PC-9 (cell line): ENCODE results near the gene GSAP. TPM values are rescaled to one million over a fixed set of nuclear protein-coding genes. Genes with fewer than 3 reads are reported as not detected.

Source experiments
- BruUV-seq: library from RNA; stranded (reverse); fragments of 400-500 nt; replicated peaks from 2 replicates; lab custom pipeline; 2021; lab: Mats Ljungman, UMichigan
- CTCF ChIA-PET: fragments of 300-600 bp; sonication (Branson Sonifier 250); formaldehyde crosslinking; loops from one replicate; lab custom pipeline; 2022; ENCODE audit warnings: antibody characterized with exemption; lab: Charles Lee
- POLR2A ChIA-PET: fragments of 300-600 bp; sonication (Branson Sonifier 250); formaldehyde crosslinking; loops from one replicate; lab custom pipeline; 2022; ENCODE audit warnings: antibody characterized with exemption; ENCODE audit not compliant: unreplicated experiment; lab: Charles Lee
- DNase-seq, 2 experiments: peaks; one replicate each; pipeline versions ENCODE4 v3.0.0 to v3.0.0-alpha.2; 2015 to 2022; ENCODE audit warnings: mixed read lengths in 1 of 2
- H2AFZ ChIP-seq: fragments of 200-600 bp; sonication (generic); 2 replicates; pipeline ENCODE4 v1.8.1; 2017; ENCODE audit warnings: antibody characterized with exemption
- H3F3A ChIP-seq: fragments of 200-600 bp; sonication (generic); 2 replicates; pipeline ENCODE4 v1.8.1; 2017; ENCODE audit warnings: antibody characterized with exemption, mild to moderate bottlenecking, low read depth; ENCODE audit not compliant: insufficient read depth
- H3K27ac ChIP-seq: fragments of 200-600 bp; sonication (generic); 2 replicates; pipeline ENCODE4 v1.6.1; 2016; ENCODE audit warnings: mixed run types
- H3K27me3 ChIP-seq: fragments of 200-600 bp; sonication (generic); 2 replicates; pipeline ENCODE4 v1.6.1; 2016; ENCODE audit warnings: low read depth, mixed run types; ENCODE audit not compliant: insufficient read depth
- H3K36me3 ChIP-seq: fragments of 200-600 bp; sonication (generic); 2 replicates; pipeline ENCODE4 v1.6.1; 2016; ENCODE audit warnings: low read depth, mixed run types
- H3K4me1 ChIP-seq: fragments of 200-600 bp; sonication (generic); replicated peaks from 2 replicates; pipeline ENCODE4 v1.6.1; 2016; ENCODE audit warnings: mixed run types; ENCODE audit not compliant: insufficient read depth
- H3K4me2 ChIP-seq: fragments of 200-600 bp; sonication (generic); 2 replicates; pipeline ENCODE4 v1.6.1; 2017; ENCODE audit warnings: mixed run types
- H3K4me3 ChIP-seq: fragments of 200-600 bp; sonication (generic); 2 replicates; pipeline ENCODE4 v1.6.1; 2016; ENCODE audit warnings: mixed run types
- H3K79me2 ChIP-seq: fragments of 200-600 bp; sonication (generic); 2 replicates; pipeline ENCODE4 v1.6.1; 2017; ENCODE audit warnings: low read depth, mixed run types
- H3K9me2 ChIP-seq: fragments of 200-600 bp; sonication (generic); 2 replicates; pipeline ENCODE4 v1.8.1; 2017; ENCODE audit warnings: mild to moderate bottlenecking; ENCODE audit not compliant: insufficient read depth
- H3K9me3 ChIP-seq: fragments of 200-600 bp; sonication (generic); 2 replicates; pipeline ENCODE4 v1.8.1; 2016; ENCODE audit warnings: low read depth; ENCODE audit not compliant: insufficient read depth
- H4K20me1 ChIP-seq: fragments of 200-600 bp; sonication (generic); 2 replicates; pipeline ENCODE4 v1.8.1; 2017; ENCODE audit not compliant: insufficient read depth
- CTCF ChIP-seq: fragments of 200-600 bp; sonication (generic); conservative IDR thresholded peaks from 2 replicates; pipeline ENCODE4 v1.6.1; 2017; ENCODE audit warnings: mixed run types, antibody characterized with exemption, mild to moderate bottlenecking, moderate library complexity
- EZH2 ChIP-seq: fragments of 200-600 bp; sonication (generic); IDR thresholded peaks from 2 replicates; pipeline ENCODE4 v1.8.0; 2017; ENCODE audit warnings: antibody characterized with exemption, low read depth
- intact Hi-C: fragments of 100-400 bp; cut with micrococcal nuclease; formaldehyde crosslinking; loops from one replicate; pipeline ENCODE4 v1.10.0; 2022; ENCODE audit not compliant: unreplicated experiment
- total RNA-seq: library from RNA; stranded (reverse); gene quantifications from 2 replicates; pipeline ENCODE4 v1.2.3, GENCODE V29; 2021

Gene GSAP
- total RNA-seq, 1 experiment from 2014 or later: 15.6 TPM

- H3K4me1 ChIP-seq: peaks cover 11% of the 10 kb centered on the region; the same call in 1 of the 2 replicates
- no peaks in the 10 kb centered on the region for H3K79me2 ChIP-seq
- H3K9me2 ChIP-seq: no peaks in the 10 kb centered on the region
- no peaks in the 10 kb centered on the region for H4K20me1 ChIP-seq
- H3K27me3 ChIP-seq: no peaks in the 10 kb centered on the region
- no peaks in the 10 kb centered on the region for H3K36me3 ChIP-seq
- no peak for DNase-seq
- H3K9me3 ChIP-seq: no peaks in the 10 kb centered on the region
- CTCF ChIA-PET: no interaction called here
- H2AFZ ChIP-seq: no peak overlapping the region
- intact Hi-C loops: no loop called here
- H3K27ac ChIP-seq: no peak overlapping the region
- no peak for TF ChIP-seq CTCF
- TF ChIP-seq EZH2: no peak
- BruUV-seq: no TSS peak
- H3F3A ChIP-seq: peaks cover 10% of the 10 kb centered on the region; the same call in 1 of the 2 replicates
- H3K4me2 ChIP-seq: no peak overlapping the region
- POLR2A ChIA-PET: no interaction called here
- H3K4me3 ChIP-seq: no peak overlapping the region
Measured at GRCh38 chr7:77438131-77438530, 22.0 kb upstream of the GSAP start.

GRCh38 chr7:77434570-77435275, 18.6 kb upstream of the GSAP start:
- H3K9me2 ChIP-seq: no peaks in the 10 kb centered on the region
- no peaks in the 10 kb centered on the region for H3K79me2 ChIP-seq
- ChIA-PET CTCF (no interaction called here), POLR2A (no interaction called here)
- no peak overlapping the region for H2AFZ ChIP-seq
- H3K27me3 ChIP-seq: no peaks in the 10 kb centered on the region
- TF ChIP-seq CTCF (no peak), EZH2 (no peak)
- H3K36me3 ChIP-seq: no peaks in the 10 kb centered on the region
- no TSS peak for BruUV-seq
- no peaks in the 10 kb centered on the region for H3K9me3 ChIP-seq
- no peak overlapping the region for H3K4me3 ChIP-seq
- no peak overlapping the region for H3K4me2 ChIP-seq
- H4K20me1 ChIP-seq: no peaks in the 10 kb centered on the region
- no peaks in the 10 kb centered on the region for H3F3A ChIP-seq
- no peak overlapping the region for H3K27ac ChIP-seq
- intact Hi-C loops: no loop called here
- DNase-seq: no peak
- no peaks in the 10 kb centered on the region for H3K4me1 ChIP-seq

- Histone ChIP-seq H3K79me2 (no peaks in the 10 kb centered on the region), H2AFZ (no peak overlapping the region), H3K27me3 (no peaks in the 10 kb centered on the region), H3K9me3 (no peaks in the 10 kb centered on the region), H3K4me1 (no peaks in the 10 kb centered on the region; the same call in 1 of the 2 replicates), H3K9me2 (no peaks in the 10 kb centered on the region), H3F3A (peaks cover 4% of the 10 kb centered on the region; the same call in 1 of the 2 replicates), H3K36me3 (no peaks in the 10 kb centered on the region), H3K4me3 (no peak overlapping the region), H4K20me1 (no peaks in the 10 kb centered on the region), H3K4me2 (no peak overlapping the region), H3K27ac (no peak overlapping the region)
- ChIA-PET CTCF (no interaction called here), POLR2A (no interaction called here)
- no TSS peak for BruUV-seq
- TF ChIP-seq CTCF: no peak
- TF ChIP-seq EZH2: no peak
- DNase-seq: no peak
- intact Hi-C loops: no loop called here
Measured at GRCh38 chr7:77433901-77434300, 17.8 kb upstream of the GSAP start.
